ENCODE data around the gene BRICD5.

GRCh38 chr16:2235234-2235651 is 24.6 kb upstream of the BRICD5 start:
- TF ChIP-seq POLR2AphosphoS5 (IDR thresholded peaks at IDR 0.05; ENCODE audit: low read depth, low read length) (0 out of 2 replicates have a peak, but pooled peaks have one; percentile 8), POLR2A (IDR thresholded peaks at IDR 0.05; ENCODE audit: low read depth, low read length) (no peak), TAF1 (IDR thresholded peaks at IDR 0.05; ENCODE audit: low read depth, low read length) (no peak)

Data from GM12891 (cell line).